Measurements from ENCODE around the gene EGFL8.

The EGFL8 gene

GRCh38 chr6:32123681-32124080, 40.7 kb upstream of the EGFL8 start:
- no peak for DNase-seq (ENCODE audit: insufficient read length, low spot score)
- no peak for TF ChIP-seq CTCF (IDR thresholded peaks at IDR 0.05; ENCODE audit: insufficient read depth, missing control alignments)
- FAIRE-seq, result no peak

GRCh38 chr6:32126880-32127279, 37.5 kb upstream of the EGFL8 start:
- TF ChIP-seq CTCF (IDR thresholded peaks at IDR 0.05; ENCODE audit: insufficient read depth, missing control alignments), result no peak
- FAIRE-seq (no peak), DNase-seq (ENCODE audit: insufficient read length, low spot score) (no peak)

- DNase-seq (ENCODE audit: insufficient read length, low spot score), result no peak
- FAIRE-seq, result no peak
- no peak for TF ChIP-seq CTCF (IDR thresholded peaks at IDR 0.05; ENCODE audit: insufficient read depth, missing control alignments)
Observed at GRCh38 chr6:32127409-32127716, 37.0 kb upstream of the EGFL8 start.

GRCh38 chr6:32127717-32128592, 36.4 kb upstream of the EGFL8 start, which contains the start of gene ATF6B:
ATF6B (minus strand) TSS chr6:32128246; CDS start chr6:32128207, 39 bp downstream.
- no peak for TF ChIP-seq CTCF (IDR thresholded peaks at IDR 0.05; ENCODE audit: insufficient read depth, missing control alignments)
- FAIRE-seq, result peak; percentile 55
- peak; percentile 74 for DNase-seq (ENCODE audit: insufficient read length, low spot score)

- FAIRE-seq (no peak), DNase-seq (ENCODE audit: insufficient read length, low spot score) (no peak)
- TF ChIP-seq CTCF (IDR thresholded peaks at IDR 0.05; ENCODE audit: insufficient read depth, missing control alignments), result no peak
Observed at GRCh38 chr6:32128751-32129296, 35.6 kb upstream of the EGFL8 start.

- DNase-seq (ENCODE audit: insufficient read length, low spot score) (no peak), FAIRE-seq (no peak)
- TF ChIP-seq CTCF (IDR thresholded peaks at IDR 0.05; ENCODE audit: insufficient read depth, missing control alignments), result no peak
Observed at GRCh38 chr6:32129297-32130088, 34.9 kb upstream of the EGFL8 start.

Measured in D721Med (cell line).